Adipose tissue (tissue), 3 donors: ENCODE results near the gene PANX2. TPM values are rescaled to one million over a fixed set of nuclear protein-coding genes. Genes with fewer than 3 reads are reported as not detected.
"Not testable (repeated sequence)": the region's sequence is repeated elsewhere in the genome, so short reads cannot be mapped to it uniquely, and the experiment has no call there.

Source experiments
- H3K27ac ChIP-seq: one replicate; pipeline ENCODE4 v1.5.1; 2013; ENCODE audit warnings: low read depth, low read length
- WGBS, 3 donors: extraction: QIAGEN DNeasy Blood & Tissue Kit; methylation state at CpG; one replicate each; pipeline ENCODE4 v1.1.7; 2013; 5-methylcytosine and 5-hydroxymethylcytosine counted together
- polyA plus RNA-seq, 3 donors: library from polyadenylated mRNA; stranded (reverse); fragments of 200-250 nt; gene quantifications; one replicate each; pipeline ENCODE4 v1.2.3, GENCODE V29; 2013
- donor health status: healthy with polysubstance abuse.
- donor health status: Bipolar disorder and iron deficiency.
- donor health status: healthy.

The PANX2 gene, protein sequence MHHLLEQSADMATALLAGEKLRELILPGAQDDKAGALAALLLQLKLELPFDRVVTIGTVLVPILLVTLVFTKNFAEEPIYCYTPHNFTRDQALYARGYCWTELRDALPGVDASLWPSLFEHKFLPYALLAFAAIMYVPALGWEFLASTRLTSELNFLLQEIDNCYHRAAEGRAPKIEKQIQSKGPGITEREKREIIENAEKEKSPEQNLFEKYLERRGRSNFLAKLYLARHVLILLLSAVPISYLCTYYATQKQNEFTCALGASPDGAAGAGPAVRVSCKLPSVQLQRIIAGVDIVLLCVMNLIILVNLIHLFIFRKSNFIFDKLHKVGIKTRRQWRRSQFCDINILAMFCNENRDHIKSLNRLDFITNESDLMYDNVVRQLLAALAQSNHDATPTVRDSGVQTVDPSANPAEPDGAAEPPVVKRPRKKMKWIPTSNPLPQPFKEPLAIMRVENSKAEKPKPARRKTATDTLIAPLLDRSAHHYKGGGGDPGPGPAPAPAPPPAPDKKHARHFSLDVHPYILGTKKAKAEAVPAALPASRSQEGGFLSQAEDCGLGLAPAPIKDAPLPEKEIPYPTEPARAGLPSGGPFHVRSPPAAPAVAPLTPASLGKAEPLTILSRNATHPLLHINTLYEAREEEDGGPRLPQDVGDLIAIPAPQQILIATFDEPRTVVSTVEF
- polyA plus RNA-seq = under 1 TPM; 0.34 to 0.46 (median 0.36) TPM

DNA sequence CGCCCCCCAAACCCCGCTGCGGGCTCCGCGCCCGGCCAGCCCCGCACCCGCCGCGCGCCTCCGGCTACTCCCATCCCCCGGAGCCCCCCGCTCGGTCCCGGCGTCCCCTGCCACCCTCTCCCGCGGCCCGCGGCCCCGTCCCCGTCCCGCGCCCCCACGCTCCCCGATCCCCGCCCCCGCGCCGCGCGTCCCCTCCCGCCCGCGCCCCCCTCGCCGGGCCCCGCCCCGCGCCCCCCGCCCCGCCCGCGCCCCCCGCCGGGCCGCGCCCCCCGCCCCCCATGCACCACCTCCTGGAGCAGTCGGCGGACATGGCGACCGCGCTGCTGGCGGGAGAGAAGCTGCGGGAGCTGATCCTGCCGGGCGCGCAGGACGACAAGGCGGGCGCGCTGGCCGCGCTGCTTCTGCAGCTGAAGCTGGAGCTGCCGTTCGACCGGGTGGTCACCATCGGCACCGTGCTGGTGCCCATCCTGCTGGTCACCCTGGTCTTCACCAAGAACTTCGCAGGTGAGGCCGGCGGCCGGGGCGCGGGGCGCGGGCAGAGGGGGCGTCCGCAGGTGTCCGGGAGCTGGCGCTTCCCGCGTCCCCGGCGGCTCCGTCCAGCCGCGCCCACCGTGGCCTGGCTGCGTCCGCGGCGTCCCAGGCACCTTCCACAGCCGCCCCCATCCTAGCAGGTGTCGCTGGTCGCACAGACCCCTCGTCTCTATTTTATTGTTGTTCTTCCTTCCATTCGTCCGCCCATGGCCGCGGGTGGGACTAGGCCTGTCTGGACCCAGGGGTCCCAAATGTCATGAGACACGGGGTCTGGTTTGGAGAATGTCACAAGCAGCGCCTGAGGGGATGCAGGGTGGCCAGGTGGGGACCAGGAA lies at the start of gene PANX2:
PANX2 (plus strand) TSS at position 279 of the 866 bp plus-strand sequence; CDS start at position 279, 0 bp downstream.
- WGBS, 3 donors = 10 to 25% (median 13%) methylated on average over 41 to 92 of the region's 105 CpGs
- no peak within 1 kb of the TSS for H3K27ac ChIP-seq

DNA sequence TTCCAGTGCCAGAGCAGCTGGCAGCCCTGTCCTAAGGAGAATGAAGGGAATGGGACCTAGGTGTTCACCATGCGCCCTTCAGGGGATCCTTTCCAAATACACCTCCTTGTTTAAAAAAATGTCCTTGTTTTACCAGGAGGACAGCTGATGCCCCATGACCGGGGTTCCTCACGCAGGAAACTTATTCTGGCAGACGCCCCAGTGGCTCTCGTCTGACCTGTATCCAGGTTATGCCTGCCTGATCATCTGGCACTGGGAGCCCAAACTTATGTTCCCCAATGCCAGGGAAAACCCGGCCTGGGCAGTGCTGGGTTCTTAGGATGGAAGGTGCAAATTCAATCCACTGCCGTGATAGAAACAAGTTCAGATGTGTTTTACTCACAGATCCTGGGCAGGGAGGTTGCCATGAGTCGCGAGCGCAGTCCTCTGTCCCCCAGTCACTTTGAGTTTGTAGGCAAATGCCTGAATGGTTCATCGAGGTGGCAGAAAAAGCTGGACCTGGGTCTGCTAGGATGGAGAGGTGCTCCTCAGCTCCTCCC lies 49.3 kb upstream of the PANX2 start:
- WGBS, 3 donors = 81 to 84% (median 81%) methylated on average over 11 of the region's 11 CpGs
- H3K27ac ChIP-seq = no peak overlapping the region

DNA sequence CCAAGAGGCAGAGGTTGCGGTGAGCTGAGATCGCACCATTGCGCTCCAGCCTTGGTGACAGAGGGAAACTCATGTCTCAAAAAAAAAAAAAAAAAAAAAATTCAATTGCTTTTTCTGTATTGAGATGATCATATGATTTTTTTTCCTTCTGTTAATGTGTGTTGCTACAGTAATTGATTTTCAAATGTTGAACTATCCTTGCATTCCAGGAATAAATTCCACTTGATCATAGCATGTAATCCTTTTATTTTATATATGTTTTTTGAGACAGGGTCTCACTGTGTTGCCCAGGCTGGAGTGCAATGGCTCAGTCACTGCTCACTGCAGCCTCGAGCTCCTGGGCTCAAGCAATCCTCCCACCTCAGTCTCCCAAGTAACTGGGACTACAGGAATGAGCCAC lies 47.4 kb upstream of the PANX2 start:
- WGBS, 3 donors = 78 to 95% (median 93%) methylated on average over 4 of the region's 4 CpGs
- no peak overlapping the region for H3K27ac ChIP-seq

DNA sequence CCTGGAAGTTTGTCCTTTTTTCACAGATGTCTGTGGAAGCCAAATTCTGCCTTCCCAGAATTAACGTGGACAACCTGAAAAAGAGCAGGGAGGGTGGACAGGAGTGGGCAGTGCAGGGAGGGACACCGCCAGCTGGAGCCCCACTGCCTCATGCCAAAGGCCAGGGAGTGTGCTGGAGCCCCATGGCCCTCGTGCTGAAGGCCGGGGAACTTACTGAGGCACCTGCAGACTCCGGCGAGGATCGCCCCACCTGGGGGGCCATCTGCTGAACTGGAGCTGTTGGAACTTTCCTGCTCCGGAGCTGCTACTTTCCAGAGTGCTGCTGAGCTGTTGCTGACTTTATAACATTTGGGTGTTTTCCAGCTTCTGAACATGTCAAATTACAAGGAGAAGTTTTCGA lies 45.5 kb upstream of the PANX2 start:
- WGBS, 3 donors = 74 to 85% (median 84%) methylated on average over 9 of the region's 9 CpGs

DNA sequence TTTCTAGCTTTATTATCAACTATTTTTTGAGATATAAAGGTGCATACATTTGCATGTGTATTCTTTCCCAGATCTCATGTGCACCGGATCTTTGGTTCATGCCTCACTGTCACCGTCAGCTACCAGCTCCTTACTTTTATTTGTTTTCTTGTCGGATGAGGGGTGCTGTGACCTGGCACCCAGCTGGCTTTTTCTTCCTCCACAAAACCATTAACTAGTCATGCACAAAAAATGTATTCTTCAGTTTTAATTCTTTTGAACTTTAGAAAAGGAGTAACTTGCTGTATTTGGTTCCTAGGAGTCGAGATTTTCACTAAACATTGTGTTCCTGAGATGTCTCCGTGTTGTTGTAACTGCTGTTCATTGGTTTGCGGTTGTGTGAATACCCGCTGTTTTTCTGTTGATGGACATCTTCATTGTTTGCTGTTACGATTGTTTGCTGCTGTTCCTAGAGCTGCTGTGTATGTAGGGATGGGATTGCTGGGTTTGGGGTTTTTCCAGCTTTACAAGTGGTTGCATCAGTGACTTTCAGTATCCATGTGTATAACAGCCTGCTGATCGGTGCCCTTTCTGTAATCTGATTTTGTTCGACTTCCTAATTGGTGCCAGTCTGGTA lies 41.3 kb upstream of the PANX2 start:
- WGBS, 3 donors = 75 to 92% (median 82%) methylated on average over 10 of the region's 10 CpGs

More for the DNA sequence above, 45.5 kb upstream of the PANX2 start:
- H3K27ac ChIP-seq = no peak overlapping the region

DNA sequence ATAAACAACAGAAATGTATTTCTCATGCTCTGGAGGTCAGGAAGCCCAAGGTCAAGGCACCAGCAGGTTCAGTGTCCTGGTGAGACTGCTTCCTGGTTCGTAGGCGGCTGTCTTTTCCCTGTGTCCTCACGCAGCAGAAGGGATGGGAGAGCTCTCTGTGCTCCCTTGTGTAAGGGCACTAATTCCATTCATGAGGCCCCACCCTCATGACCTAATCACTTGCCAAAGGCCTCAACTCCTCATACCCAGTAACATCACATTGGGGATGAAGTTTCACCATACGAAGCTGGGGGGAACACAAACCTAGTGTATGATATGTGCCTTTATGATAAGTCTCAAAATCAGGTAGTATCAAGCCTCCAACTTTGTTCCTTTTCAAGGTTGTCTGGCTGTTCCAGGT lies 38.6 kb upstream of the PANX2 start:
- H3K27ac ChIP-seq = no peak overlapping the region
- 77 to 92% (median 86%) methylated on average over 4 of the region's 4 CpGs for WGBS, 3 donors

More for the DNA sequence above, 41.3 kb upstream of the PANX2 start:
- H3K27ac ChIP-seq = no peak overlapping the region

DNA sequence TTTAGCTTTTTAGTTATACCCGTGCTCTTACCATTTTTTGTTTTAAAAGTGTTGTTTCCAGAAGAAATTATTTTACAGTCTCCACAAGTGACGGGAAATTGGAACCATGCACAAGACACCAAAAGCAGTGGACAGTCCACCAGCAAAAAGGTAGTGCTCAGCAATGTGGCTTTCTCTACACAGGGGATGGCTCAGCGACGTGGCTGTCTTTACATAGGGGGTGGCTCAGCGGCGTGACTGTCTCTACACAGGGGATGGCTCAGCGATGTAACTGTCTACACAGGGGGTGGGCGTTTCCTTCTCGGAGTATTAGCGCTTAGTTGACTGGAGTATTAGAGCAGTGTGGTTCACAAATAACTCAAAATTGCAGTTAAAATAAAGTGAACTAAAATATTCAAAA lies 36.0 kb upstream of the PANX2 start:
- WGBS, 3 donors = 73 to 86% (median 82%) methylated on average over 10 of the region's 10 CpGs
- no peak overlapping the region for H3K27ac ChIP-seq

DNA sequence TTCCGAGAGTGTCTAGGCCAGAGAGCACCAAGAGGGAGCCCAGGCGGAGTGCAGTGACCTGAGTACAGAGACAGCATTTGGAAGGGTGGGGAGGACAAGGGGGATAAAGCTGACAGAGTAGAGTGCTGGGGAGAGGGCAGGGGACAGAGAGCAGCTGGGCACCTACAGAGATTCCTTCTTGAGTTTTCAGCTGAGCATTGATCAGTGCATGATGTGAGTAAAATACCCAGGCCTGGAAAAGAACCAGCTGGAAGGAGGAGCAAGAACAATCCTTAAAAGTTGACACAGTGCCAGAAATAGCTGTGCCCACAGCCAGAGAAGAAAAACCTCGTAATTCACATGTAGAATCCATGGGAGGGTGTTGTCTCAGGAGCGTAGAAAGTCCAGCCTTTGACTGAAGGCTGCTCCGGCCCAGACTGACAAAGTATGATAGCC lies 33.9 kb upstream of the PANX2 start:
- WGBS, 3 donors = 68 to 72% (median 71%) methylated on average over 5 of the region's 5 CpGs
- no peak overlapping the region for H3K27ac ChIP-seq

DNA sequence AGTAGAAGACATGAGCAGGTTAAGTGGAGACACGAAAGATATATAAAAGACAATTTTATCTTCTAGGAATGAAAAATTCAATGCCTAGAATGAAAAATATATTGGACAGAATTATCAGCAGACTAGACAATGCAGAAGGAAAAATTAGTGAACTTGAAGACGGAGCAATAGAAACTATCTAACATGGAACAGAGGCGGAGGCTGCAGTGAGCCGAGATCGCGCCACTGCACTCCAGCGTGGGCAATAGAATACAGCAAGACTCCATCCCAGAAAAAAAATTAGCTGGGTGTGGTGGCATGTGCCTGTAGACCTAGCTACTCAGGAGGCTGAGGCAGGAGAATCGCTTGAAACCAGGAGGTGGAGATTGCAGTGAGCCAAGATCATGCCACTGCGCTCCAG lies 33.3 kb upstream of the PANX2 start:
- not testable (repeated sequence) for H3K27ac ChIP-seq
- 95 to 98% (median 98%) methylated on average over 9 of the region's 9 CpGs for WGBS, 3 donors

DNA sequence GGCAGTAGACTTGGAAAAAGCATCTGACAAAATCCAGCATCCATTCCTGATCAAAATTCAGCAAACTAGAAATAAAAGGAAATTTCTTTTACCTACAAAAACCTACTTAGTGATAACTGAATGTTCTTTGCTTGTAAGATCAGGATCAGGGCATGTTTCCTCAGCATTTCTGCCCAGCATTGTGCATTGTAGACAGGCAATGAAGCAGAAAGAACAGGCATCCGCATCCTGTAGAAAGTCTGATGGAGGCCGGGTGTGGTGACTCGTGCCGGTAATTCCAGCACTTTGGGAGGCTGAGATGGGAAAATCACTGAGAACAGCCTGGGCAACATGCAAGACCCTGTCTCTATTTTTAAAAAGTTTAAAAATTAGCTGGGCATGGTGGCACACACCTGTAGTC lies 32.5 kb upstream of the PANX2 start:
- H3K27ac ChIP-seq = no peak overlapping the region
- WGBS, 3 donors = 89 to 94% (median 93%) methylated on average over 4 of the region's 4 CpGs

DNA sequence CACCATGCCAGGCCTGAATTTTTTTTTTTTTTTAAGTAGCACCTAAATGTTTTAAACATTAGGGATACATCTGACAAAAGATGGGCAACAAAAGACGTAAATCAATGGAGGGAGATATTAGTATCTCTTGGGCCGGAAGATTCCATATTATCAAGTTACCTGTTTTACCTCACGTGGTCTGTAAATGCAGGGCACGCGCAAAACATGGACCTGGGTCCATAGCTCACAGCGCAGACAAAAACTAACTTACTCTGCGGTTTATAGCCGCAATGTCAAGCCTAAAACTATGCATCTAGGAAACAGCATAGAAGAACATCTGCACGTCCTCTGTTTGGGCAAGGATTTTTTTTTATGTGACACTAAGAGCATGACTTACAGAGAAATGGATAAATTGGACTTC lies 31.5 kb upstream of the PANX2 start:
- no peak overlapping the region for H3K27ac ChIP-seq
- 87 to 92% (median 91%) methylated on average over 9 of the region's 9 CpGs for WGBS, 3 donors

DNA sequence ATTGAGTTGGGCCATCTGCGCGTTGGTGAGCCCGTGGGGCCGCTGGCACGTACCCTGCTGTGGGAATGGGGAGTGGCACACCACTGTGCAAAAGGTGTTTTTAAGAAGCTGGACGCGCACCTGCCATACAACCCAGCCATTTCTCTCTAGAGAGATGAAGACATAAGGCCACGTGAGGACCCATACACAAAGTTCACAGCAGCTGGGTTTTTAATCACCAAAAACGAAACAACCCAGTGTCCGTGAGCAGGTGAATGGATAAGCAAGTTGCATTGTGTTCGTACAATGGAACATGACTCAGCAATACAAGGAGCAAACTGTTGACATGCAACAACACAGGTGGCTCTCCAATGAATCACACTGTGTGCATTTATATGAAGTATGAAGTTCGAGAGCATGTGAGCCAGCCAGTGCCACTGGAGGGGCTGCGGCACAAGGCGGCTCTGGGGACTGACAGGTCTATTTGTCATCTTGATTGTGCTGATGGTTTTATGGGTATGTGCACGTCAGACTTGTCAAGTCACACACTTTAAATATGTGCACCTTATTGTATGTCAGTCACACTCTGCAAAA lies 30.6 kb upstream of the PANX2 start:
- no peak overlapping the region for H3K27ac ChIP-seq
- WGBS, 3 donors = 75 to 80% (median 80%) methylated on average over 15 of the region's 15 CpGs

DNA sequence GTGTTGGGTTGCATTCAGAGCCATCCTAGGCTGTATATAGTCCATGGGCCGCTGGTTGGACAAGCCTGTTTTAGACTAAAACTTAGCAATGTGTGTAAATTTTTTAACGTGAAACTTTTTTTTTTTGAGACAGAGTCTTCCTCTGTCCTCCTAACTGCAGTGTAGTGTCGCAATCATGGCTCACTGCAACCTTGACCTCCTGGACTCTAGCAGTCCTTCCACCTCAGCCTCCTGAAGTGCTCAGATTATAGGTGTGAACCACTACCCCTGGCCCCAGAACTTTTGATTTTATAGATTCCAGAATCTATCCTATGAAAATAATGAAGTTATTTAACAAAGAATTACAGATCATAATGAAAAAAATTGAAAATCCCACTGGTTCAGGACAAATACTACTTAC lies 29.9 kb upstream of the PANX2 start:
- H3K27ac ChIP-seq = no peak overlapping the region
- 60 to 72% (median 66%) methylated on average over 3 of the region's 3 CpGs for WGBS, 3 donors

DNA sequence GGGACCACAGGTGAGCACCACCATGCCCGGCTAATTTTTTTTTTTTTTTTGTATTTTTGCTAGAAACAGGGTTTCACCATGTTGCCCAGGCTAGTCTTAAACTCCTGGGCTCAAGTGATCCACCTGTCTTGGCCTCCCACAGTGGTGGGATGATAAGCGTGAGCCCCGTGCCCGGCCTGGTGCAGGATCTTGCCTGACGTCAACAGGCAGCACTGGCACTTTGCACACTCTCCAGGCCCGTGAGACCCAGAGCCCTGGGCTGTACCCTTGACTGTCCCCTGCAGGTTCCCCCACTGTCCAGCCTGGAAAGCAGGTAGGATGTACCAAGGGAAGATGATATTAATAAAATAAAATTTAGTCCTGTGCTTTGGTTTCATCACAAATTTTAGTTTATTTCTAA lies 29.1 kb upstream of the PANX2 start:
- whole genome bisulfite sequencing, 3 donors = 70 to 95% (median 86%) methylated on average over 6 of the region's 6 CpGs
- H3K27ac ChIP-seq = no peak overlapping the region

DNA sequence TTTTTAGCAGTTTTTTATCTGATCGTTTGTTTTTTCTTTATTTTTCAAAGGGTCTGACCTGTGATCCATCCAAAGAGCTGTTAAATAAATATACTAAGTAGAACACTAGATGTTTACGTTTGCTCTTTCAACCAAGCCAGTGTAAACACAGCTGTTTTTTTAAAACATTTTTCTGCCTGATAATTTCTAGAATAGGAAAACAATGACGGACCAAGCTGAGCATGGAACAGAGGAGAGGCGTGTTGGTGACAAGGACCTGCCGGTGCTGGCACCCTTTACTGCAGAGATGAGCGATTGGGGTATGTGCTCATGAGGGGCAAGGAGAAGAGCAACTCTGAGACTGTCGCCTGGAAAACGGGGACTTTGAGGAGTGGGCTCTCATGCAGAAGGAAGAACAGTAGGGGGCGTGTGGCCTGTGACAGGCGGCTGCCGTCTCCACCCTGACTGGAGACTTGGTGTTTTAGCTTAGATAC lies 28.6 kb upstream of the PANX2 start:
- H3K27ac ChIP-seq = no peak overlapping the region
- 18 to 52% (median 51%) methylated on average over 11 of the region's 11 CpGs for WGBS, 3 donors

DNA sequence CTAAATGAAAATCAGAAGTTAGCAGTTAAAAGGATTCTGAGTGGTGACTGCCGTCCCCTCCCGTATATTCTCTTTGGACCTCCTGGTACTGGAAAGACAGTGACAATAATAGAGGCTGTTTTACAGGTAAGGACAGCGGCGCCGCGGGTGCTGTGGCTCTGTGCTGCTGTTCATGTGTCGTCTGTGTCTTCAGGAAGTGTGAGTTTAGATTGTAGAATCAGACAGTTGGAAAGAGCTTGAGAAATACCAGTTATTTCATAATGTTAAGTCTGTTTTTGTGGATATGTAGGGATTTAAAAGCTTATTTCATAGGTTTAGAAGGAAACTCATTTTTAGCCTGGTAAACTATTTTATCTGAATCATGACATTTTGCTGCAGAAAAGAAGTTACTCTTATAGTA lies 27.4 kb upstream of the PANX2 start:
- H3K27ac ChIP-seq = no peak overlapping the region
- WGBS, 3 donors = 55 to 88% (median 61%) methylated on average over 7 of the region's 7 CpGs

DNA sequence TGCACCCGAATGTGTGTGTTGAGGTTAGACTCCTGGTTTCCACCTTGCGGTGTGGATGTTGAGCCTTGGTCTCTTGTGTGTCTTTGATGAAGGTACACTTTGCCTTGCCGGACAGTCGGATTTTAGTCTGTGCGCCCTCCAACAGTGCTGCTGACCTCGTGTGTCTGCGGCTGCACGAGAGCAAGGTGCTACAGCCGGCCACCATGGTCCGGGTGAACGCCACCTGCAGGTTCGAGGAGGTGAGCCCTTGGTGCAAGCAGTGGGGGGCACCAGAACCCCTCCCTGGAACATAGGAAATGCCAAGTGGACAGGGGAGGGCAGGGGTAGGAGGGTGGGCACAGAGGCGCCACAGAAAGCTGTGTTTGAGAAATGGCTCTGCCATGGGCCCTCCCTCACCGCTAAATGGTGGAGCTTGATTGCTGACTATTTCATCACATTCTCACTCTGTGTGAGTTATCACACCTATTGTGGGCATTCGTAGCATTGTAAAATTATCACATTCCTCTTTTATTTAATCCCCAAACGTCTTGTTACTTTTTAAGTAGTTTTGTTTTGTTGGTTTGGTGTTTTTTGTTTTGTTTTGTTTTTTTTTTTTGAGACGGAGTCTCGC lies 26.4 kb upstream of the PANX2 start:
- 79 to 88% (median 85%) methylated on average over 18 of the region's 18 CpGs for WGBS, 3 donors
- no peak overlapping the region for H3K27ac ChIP-seq
